CD4-positive, alpha-beta T cell treated with Interleukin-15 for 1 hour (primary cell): ENCODE results near the gene SLC37A1.

Experiments
- DNase-seq: peaks from one replicate; pipeline ENCODE4 v3.0.0-alpha.2; 2020

The SLC37A1 gene

GRCh38 chr21:42530167-42530518, 16.5 kb downstream of the SLC37A1 start:
- DNase-seq, result no peak

GRCh38 chr21:42531771-42532170, 18.1 kb downstream of the SLC37A1 start:
- DNase-seq, result no peak

GRCh38 chr21:42532466-42533181, 19.0 kb downstream of the SLC37A1 start:
- peak; percentile 76 for DNase-seq

GRCh38 chr21:42533306-42533962, 19.8 kb downstream of the SLC37A1 start:
- DNase-seq, result no peak

GRCh38 chr21:42533963-42534355, 20.3 kb downstream of the SLC37A1 start:
- no peak for DNase-seq

- DNase-seq, result peak; percentile 53
Observed at GRCh38 chr21:42534421-42535378, 21.0 kb downstream of the SLC37A1 start.

GRCh38 chr21:42535602-42536171, 22.0 kb downstream of the SLC37A1 start:
- peak; percentile 50 for DNase-seq

- no peak for DNase-seq
Observed at GRCh38 chr21:42536601-42537000, 22.9 kb downstream of the SLC37A1 start.

- DNase-seq, result peak; percentile 38
Observed at GRCh38 chr21:42537106-42537742, 23.6 kb downstream of the SLC37A1 start.

GRCh38 chr21:42538479-42539275, 25.0 kb downstream of the SLC37A1 start:
- DNase-seq, result no peak

GRCh38 chr21:42539342-42539741, 25.7 kb downstream of the SLC37A1 start:
- no peak for DNase-seq

- DNase-seq, result no peak
Observed at GRCh38 chr21:42539931-42540343, 26.3 kb downstream of the SLC37A1 start.

- DNase-seq, result no peak
Observed at GRCh38 chr21:42540396-42540795, 26.7 kb downstream of the SLC37A1 start.

GRCh38 chr21:42541174-42541573, 27.5 kb downstream of the SLC37A1 start:
- DNase-seq, result no peak

GRCh38 chr21:42541618-42542017, 28.0 kb downstream of the SLC37A1 start:
- no peak for DNase-seq

- DNase-seq, result no peak
Observed at GRCh38 chr21:42542196-42542595, 28.5 kb downstream of the SLC37A1 start.

GRCh38 chr21:42542596-42542995, 28.9 kb downstream of the SLC37A1 start:
- DNase-seq, result no peak

- DNase-seq, result no peak
Observed at GRCh38 chr21:42543106-42543847, 29.6 kb downstream of the SLC37A1 start.

GRCh38 chr21:42544544-42544943, 30.9 kb downstream of the SLC37A1 start:
- DNase-seq, result no peak

GRCh38 chr21:42545317-42545716, 31.7 kb downstream of the SLC37A1 start:
- DNase-seq, result no peak

GRCh38 chr21:42545745-42546144, 32.1 kb downstream of the SLC37A1 start:
- no peak for DNase-seq
